IPS-NIHi7 (cell line): Measurements from ENCODE around the gene PAPSS1.
"Not testable (repeated sequence)": the region's sequence is repeated elsewhere in the genome, so short reads cannot be mapped to it uniquely, and the experiment has no call there.

Experiments
- DNase-seq: peaks from one replicate; pipeline ENCODE4 v3.0.0; 2012; ENCODE audit warnings: mixed read lengths; ENCODE audit errors: extremely low spot score

PAPSS1 gene

DNA sequence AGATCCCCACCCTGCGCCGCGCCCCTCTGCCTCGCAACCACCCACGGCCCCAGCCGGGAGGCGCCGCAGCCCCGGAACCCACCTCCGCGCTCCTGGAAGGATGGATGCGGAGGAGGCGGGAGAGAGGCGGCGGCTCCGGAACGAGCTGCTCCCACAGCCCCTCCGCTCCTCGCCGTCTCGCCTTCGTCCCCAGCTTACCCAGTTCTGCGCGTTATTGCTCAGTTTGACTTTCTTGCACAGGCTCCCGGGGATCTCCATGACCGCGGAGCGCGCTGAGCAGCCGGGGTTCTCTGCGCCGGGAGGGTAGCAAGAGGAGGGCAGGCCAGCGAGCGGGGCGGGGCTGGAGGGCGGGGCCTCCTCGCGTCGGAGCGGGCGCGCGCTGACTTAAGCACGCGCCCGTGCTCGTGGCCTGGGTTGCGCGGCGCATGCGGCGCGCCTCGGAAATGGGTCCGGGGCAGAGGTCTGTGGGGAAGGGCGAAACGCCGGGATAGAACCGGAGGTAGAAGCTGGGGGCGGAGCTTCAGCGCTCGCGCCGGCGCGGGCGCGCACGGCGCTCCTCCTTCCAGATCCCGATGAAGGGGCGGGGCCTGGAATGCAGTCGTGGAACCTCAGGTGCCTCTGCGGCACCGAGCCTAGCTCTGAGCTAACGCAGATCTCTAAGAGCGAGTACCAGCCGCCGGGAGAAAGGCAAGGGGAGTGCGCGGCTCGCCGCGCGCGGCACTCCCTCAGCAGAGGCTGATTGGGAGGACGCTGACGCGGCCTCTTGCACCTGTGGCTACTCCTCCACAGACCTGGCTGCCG is at the start of gene PAPSS1:
TSS of gene PAPSS1 (minus strand) at position 313 of the 801 bp plus-strand sequence. CDS start at position 258, 55 bp downstream.
- peak; percentile 93 for DNase-seq

DNA sequence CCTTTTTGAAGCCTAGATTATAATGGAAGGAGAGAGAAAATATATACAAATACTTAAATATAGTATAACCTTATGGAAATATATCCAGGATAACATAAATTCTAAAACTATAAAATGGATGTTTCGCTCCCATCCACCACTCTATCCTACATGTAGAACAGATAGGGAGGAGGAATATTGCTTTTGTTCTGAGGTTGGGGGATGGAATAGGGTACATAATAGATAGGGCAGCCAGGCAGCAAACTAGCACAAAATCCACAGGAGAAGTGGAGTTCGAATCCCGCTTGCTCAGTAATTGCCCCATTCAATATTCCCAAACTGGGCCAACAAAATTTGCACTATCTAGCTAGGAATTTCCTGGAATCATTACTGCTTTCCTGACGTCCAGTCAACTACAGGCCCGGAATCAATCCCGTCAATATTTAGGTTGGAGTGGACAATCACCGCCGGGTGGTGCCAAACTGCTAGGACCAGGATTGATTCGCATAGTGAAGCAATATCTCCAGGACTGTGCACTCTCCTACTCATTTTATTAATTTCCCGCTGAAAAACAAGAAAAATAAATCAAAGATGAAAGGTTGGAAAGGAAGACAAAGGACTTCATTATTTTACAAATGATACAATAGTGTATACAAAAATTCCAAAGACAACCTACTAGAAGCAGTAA is 40.4 kb upstream of the PAPSS1 start:
- no peak for DNase-seq

- peak; percentile 22 for DNase-seq
Measured at GRCh38 chr4:107757864-107758476, 37.9 kb upstream of the PAPSS1 start.

- no peak for DNase-seq
Measured at GRCh38 chr4:107757283-107757682, 37.2 kb upstream of the PAPSS1 start.

- no peak for DNase-seq
Measured at GRCh38 chr4:107755841-107756356, 35.9 kb upstream of the PAPSS1 start.

GRCh38 chr4:107751670-107752069 is 31.6 kb upstream of the PAPSS1 start:
- no peak for DNase-seq

DNA sequence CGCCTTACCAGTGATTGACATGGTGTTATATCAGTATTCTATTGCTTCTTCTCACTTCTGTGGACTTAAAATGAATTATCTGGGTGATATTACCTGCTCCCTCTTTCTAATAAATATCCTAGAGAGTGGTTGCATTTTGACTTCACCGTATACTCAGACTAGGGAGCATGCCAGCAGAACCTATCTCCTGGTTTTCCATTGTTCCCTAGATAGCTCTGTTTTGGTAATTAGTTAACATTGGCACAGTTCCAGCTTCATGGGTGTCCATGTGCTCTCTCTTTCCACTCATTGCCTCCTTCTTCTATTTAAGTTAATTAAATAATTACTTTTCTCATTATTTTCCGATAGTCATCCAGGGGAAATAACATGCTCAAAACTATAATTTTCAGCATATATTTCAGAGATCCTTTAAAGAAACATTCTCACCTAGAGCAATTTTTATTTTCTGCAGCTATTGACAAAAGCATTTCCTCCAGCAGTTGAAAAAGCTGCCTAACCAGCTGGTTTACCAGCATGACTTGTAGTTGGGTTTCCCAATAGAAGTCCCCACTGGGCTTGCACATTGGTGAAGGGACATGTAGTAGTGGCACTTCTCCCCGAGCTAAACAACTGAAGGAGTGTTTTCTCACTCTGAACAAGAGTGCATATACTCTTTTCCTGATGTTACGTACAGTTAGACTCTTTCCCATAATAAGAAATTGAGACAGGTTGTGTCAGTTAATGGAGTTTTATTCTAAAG is 27.9 kb upstream of the PAPSS1 start:
- DNase-seq, result no peak

DNA sequence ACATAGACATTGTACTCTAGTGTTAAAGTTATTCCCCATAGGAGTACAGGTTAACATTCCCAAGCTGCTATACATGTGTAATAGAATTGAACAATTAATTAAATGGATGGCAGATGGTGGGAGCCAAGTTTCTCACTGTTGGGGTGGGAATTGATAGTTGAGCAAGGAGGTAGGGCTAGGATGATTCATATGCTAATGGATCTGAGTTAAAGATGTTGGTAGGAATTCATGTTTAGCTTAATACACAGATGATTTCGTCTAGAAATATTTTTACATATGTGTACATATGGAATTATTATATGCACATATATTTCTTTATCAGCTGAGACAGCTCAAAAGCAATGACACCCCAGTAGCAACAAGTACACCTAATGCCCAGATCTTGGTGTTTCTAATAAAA is 26.1 kb upstream of the PAPSS1 start:
- DNase-seq, result no peak

DNA sequence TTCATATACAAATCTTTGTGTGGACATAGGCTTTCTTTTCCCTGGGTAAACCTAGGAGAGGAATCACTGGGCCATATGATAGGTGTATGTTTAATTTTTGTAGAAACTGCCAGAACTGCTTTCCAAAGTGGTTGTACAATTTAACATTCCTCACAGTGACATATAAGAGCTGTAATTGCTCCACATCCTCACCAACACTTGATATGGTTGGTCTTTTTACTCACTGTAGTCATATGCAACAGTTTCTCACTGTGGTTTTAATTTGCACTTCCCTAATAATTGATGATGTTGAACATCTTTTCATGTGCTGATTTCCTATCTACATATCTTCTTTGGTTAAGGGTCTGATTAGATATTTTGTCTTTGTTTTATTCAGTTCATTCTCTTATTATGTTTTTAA is 24.5 kb upstream of the PAPSS1 start:
- no peak for DNase-seq

GRCh38 chr4:107743532-107743931 is 23.5 kb upstream of the PAPSS1 start:
- DNase-seq, result no peak

DNA sequence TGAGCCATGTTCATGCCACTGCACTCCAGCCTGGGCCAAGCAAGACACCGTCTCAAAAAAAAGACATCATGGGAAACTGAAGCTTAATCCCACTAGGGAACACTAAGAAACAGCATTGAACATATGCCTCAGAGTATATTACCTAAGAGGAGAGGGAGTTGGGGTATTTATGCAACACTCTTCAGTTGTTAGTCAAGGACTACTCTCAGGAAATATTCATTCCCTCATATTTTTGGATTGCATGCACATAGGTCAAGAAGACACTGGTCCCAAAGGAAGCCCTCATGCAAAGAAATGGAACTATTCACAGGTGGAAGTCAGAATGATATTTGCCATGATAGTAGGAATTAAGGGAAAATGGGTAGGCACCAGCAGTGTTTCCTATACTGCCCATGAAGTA is 22.8 kb upstream of the PAPSS1 start:
- DNase-seq, result no peak

- DNase-seq, result no peak
Measured at GRCh38 chr4:107742196-107742595, 22.2 kb upstream of the PAPSS1 start.

- DNase-seq, result no peak
Measured at GRCh38 chr4:107740950-107741701, 21.1 kb upstream of the PAPSS1 start.

DNA sequence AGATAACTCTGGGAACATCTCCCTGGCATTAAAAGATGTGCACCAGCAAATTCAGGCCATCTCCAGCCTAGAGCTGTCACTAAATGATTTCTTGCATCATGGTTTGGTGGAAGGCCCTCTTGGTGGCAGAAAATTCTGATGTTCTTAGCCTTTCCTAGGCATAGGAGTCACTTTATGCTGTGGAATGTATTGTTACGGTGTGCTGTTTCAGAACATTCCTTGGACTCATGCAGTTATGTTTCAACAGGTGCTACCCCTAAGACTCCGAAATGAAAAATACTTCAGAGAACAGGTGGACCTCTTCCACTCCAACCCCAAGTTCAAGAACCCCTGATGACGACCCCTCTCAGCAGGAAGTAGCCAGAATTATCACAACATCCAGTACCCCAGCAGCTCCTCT is 20.3 kb upstream of the PAPSS1 start:
- DNase-seq, result peak; percentile 26

DNA sequence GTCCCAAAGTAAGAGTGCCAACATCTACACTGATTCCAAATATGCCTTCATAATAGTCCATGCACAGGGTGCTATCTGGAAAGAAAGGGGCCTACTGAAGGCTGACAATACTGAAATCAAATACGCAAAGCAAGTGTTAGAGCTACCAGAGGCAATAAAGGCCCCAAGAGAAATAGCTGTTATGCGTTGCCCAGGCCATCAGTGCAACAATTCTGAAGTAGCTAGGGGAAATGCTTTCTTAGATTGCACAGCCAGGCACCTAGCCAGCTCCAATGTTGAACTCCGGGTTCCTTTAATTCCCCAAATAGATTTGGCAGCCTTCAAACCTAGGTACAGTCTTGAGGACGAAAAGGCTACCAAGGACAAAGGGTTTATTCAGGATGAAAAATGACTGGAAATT is 17.4 kb upstream of the PAPSS1 start:
- DNase-seq, result no peak

GRCh38 chr4:107736924-107737448 is 17.0 kb upstream of the PAPSS1 start:
- DNase-seq, result peak; percentile 81

DNA sequence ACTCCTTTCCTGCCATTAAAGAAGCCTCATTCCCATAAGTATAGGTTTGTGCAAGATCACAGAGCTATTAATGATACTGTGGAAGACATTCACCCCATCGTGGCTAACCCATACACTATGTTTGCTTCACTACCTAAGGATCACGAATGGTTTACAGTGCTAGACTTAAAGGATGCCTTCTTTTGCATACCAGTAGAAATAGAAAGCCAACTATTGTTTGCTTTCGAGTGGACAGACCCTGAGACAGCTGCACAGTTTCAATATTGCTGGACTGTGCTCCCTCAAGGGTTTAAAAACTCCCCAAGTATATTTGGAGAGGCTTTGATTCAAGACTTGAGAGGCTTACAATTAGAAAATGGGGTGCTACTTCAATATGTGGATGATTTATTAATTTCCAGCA is 16.0 kb upstream of the PAPSS1 start:
- DNase-seq, result no peak

DNA sequence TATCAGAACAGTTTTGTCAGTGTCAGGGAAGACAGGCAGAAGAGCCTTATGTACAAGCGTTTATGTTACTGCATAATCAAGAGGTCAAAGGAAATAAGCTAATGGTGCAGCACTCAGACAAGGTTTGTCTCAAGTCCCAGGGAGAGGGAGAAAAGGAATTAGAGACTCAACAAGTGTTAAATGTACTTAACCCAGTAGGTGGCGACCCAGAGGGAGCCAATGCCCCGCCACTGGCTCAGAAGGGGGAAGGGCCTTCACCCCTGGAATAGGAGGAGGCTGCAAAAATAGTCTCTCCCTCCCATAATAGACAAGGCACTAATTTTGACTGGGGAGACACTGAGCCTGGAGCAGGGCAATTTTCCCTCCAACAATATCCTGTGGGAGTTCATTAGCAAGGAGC is 14.1 kb upstream of the PAPSS1 start:
- DNase-seq, result peak; percentile 72

DNA sequence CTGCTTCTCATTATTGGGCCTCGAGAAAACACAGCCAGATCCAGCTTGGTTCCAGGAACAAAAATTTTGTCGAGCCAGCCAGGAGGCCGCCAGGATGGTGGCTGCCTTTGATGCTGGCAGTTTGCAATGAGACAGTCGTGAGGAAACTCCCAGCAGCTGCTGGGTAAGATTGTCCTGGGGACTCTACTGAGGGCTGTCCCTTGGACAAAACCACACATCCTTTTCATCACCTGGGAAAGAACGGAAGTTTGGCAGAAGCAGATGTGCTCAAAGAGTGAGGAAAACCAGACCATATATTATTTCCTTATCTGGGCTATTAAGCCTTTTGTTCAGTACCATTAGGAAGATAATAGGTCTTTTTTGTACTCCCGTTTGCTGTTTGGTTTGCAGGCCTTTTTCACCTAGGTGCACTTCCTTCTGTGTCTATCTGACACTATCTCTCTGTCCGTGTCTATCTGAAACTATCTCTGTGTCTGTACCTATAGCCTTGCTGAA is 13.4 kb upstream of the PAPSS1 start:
- DNase-seq, result no peak

DNA sequence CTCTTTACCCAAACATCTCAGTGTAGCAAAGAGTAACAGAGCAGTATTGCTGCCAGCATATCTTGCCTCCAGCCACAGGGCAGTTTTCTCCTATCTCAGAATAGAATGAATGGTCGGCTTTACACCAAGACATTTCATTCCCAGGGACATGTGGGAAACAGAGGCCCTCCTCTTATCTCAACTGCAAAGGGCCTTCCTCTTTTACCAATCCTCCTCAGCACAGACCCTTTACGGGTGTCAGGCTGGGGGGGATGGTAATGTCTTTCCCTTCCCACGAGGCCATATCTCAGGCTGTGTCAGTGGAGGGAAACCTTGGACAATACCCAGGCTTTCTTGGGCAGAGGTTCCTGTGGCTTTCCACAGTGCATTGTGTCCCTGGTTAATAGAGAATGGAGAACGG is 9.0 kb upstream of the PAPSS1 start:
- DNase-seq, result not testable (repeated sequence)
